ENCODE measurements around the gene LGALS9.

DNA sequence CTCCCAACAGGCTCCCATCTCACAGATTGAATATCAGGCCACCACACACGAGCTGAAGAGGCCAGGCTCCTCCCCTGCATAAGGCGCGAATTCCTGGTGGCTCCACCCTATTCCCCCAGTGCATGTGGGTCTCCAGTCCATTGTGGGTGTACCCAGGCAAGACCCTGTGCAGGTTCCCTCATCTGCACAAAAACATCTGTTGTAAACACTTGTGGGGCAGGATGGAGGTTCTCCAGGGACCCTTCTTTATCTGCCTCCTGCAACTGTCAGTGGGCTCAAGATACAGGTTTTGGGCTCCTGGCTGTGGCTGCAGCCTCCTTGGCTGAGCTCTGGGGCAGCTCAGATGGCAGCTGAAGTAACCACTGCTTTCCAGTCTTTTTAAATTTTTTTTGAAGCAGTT lies 17.6 kb upstream of the LGALS9 start:
- TF ChIP-seq EZH2 (IDR thresholded peaks at IDR 0.05; ENCODE audit: borderline replicate concordance, insufficient read depth, low read depth, low read length, poor library complexity, severe bottlenecking) (no peak), CTCF (IDR thresholded peaks at IDR 0.05) (no peak)
